ENCODE results near the gene NEURL1B. TPM values are rescaled to one million over a fixed set of nuclear protein-coding genes. Genes with fewer than 3 reads are reported as not detected.

NEURL1B gene
- total RNA-seq, 4 donors from 2014 or later = 10.3 to 86.5 (median 17.8) TPM

GRCh38 chr5:172661526-172661925 is 20.5 kb downstream of the NEURL1B start:
- ATAC-seq (ENCODE audit: low FRiP score) = no peak
- TF ChIP-seq CTCF (IDR thresholded peaks at IDR 0.05) = no peak
- DNase-seq (ENCODE audit: low spot score) = no peak

GRCh38 chr5:172662596-172662995 is 21.5 kb downstream of the NEURL1B start:
- no peak for TF ChIP-seq CTCF (IDR thresholded peaks at IDR 0.05)
- ATAC-seq (ENCODE audit: low FRiP score) (no peak), DNase-seq (ENCODE audit: low spot score) (no peak)

- DNase-seq (ENCODE audit: low spot score) (no peak), ATAC-seq (ENCODE audit: low FRiP score) (no peak)
- no peak for TF ChIP-seq CTCF (IDR thresholded peaks at IDR 0.05)
Observed at GRCh38 chr5:172664018-172664417, 23.0 kb downstream of the NEURL1B start.

- TF ChIP-seq CTCF (IDR thresholded peaks at IDR 0.05) = no peak
- no peak for ATAC-seq (ENCODE audit: low FRiP score)
- DNase-seq (ENCODE audit: low spot score) = no peak
Observed at GRCh38 chr5:172664681-172665541, 23.8 kb downstream of the NEURL1B start.

- no peak for TF ChIP-seq CTCF (IDR thresholded peaks at IDR 0.05)
- DNase-seq (ENCODE audit: low spot score) (no peak), ATAC-seq (ENCODE audit: low FRiP score) (peak; percentile 13)
Observed at GRCh38 chr5:172666251-172666650, 25.2 kb downstream of the NEURL1B start.

GRCh38 chr5:172667786-172668593 is 26.9 kb downstream of the NEURL1B start:
- DNase-seq (ENCODE audit: low spot score) (no peak), ATAC-seq (ENCODE audit: low FRiP score) (no peak)
- TF ChIP-seq CTCF (IDR thresholded peaks at IDR 0.05) = no peak

All from omental fat pad (tissue), 4 donors.